ENCODE results near the gene ABHD2. TPM values are rescaled to one million over a fixed set of nuclear protein-coding genes. Genes with fewer than 3 reads are reported as not detected.
"Not testable (repeated sequence)": the region's sequence is repeated elsewhere in the genome, so short reads cannot be mapped to it uniquely, and the experiment has no call there.

Gene ABHD2
- total RNA-seq, 1 donor from 2014 or later = 48.2 TPM

DNA sequence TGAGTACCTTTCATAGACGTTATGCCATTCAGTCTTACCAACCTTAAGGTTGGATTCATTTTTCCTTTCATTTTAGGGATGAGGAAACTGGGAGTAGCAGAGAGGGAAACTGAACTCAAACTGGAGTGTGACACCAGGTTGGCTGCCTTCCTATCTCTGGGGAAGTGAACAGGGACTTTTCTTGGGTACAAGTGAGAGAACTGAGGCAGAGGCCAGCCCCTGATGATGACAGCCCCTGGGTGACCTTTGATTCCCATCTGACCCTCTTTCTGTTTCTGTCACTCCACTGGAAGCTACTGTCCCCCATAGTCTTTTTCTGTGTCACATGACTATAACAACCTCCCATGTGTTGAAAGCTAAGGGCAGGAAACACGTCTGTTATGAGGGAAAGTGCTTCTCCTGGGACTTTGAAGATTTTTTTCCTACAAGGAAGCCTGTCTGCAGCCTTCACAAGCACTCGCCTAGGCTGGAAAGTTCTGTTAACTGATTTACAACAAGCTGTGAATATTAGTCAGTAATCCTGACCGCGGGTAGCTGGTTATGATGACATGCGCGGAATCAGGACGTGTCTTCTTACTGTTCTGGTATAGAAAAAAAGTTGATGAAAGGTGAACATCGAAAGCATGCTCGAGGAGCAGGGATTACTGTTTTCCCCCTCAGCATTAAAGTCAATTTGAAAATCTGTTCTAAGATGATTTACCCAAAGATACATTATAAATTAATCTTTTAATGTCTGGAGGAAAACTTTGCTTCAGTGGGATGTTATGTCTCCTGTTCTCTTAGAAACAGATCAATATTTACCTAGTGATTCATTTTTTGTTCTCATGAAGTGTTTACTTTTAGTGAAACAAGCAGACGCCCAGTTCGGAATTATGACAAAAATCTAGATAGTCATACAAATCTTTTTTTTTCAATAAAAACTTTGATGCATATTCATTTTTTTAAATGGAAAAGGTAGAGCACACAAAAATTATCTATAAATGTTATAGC lies 31.5 kb downstream of the ABHD2 start:
- peak; percentile 61 to 72 for DNase-seq (ENCODE audit: low read depth in 2 of 2)

DNA sequence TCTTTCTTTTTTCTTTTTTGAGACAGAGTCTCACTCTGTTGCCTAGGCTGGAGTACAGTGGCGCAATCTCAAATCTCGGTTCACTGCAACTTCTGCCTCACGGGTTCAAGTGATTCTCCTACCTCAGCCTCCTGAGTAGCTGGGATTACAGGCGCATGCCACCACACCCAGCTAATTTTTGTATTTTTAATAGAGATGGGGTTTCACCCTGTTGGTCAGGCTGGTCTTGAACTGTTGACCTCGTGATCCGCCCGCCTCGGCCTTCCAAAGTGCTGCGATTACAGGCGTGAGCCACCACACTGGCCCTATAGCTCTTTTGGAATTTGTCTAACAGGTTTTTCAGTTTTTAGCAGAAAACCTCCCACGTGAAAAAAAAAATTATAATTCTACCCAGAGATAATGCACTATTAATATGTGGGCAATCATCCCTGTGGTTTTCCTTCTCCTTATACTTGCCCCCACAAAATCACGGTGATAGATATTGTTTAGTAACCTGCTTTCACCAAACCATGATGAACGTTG lies 32.3 kb downstream of the ABHD2 start:
- DNase-seq (ENCODE audit: low read depth in 2 of 2) = not testable (repeated sequence)

- no peak for DNase-seq (ENCODE audit: low read depth in 2 of 2)
Observed at GRCh38 chr15:89121414-89121813, 33.2 kb downstream of the ABHD2 start.

DNA sequence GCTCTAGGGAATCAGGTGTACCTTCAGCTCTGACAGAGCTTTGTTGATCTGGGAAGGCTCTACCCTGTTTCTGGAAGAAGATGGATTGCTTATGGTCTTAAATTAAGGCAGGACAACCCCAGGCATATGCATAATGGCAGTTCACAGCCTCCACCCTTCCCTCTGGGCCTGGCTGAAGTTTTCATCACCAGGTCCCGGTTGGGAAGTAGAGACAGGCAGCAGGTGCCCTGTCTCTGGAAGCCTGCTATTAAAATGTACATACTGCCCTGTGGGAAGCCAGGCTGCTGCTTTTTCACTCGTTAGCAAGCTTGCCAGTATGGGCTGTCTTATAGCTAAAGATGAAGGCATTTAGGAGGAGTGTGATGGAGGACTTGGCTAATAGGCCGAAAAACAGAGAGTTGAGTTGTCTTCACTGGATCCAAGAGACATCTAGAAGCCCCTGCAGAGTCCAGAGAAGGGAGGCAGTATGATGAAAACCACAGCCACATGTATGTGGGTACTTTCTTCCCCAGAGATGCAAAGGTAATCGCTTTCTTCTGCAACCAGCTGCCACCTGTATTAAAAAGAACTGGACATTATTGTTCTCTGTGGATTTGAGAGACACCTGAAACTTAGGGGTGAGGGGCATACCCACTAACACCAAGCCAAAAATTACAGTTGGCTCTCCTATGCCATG lies 34.4 kb downstream of the ABHD2 start:
- DNase-seq (ENCODE audit: low read depth in 2 of 2) = no peak

DNA sequence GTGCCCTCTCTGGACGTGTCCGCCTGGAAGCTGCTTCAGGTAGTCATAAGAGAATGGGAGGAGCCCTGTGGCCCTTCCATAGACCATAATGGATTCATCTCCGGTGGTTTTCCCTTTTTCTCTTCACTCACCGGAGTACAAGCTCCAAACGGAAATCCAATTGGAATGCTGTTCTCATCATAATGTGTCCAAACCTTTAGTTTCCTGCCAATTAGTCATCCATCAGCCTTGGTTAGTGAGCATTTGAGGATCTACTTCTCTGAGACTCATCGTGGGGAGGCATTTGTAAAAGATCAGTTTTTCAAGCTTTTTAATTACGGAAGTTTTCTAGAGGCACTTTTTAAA lies 34.9 kb downstream of the ABHD2 start:
- peak; percentile 79 to 85 for DNase-seq (ENCODE audit: low read depth in 2 of 2)

DNA sequence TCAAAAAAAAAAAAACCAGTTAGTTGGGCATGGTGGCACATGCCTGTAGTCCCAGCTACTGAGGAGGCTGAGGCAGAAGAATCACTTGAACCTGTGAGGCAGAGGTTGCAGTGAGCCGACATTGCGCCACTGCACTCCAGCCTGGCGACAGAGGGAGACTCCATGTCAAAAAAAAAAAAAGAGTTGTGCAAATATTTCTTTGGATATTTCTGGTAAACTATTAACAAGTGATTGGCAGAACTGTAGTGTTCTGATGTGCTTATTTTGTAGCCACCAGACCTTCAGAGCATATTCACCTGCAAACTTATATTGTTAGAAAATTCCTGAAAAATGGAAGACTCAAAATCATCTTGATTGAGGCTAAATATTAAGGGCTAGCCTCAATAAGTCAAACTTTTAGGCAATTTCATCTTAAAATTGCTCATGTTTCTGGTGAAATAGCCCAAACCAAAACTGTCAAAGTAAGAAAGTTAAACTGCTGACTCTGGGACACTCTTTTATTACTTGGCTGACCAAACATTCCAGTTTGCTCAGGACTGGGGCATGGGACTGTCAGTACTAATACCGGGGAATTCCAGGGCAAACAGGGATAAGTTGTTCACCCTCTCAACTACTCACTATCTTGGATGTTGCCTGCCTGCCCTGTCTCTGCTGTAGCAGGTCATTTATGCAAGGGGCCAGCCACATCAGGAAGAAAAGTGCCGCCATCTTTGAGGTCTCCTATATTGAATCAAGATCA lies 37.0 kb downstream of the ABHD2 start:
- DNase-seq (ENCODE audit: low read depth in 2 of 2) = no peak

DNA sequence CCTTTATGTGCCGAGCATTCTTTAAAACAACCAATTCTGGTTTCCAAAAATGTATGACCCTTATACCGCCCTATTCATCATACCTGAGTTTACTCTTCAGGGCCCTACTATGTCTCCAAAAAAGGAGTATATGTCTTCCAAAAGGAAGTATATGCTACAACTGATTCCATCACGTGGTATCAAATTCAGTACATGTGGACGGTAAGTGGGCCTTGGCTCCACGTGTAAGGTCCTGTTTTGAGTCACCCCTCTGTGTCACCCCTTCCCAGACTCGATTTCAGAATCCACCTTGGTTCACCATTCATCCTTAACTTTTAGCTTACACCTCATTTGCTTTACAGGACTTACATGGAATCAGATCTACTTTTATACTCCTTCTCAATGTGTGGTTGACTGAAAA lies 37.8 kb downstream of the ABHD2 start:
- no peak for DNase-seq (ENCODE audit: low read depth in 2 of 2)

DNA sequence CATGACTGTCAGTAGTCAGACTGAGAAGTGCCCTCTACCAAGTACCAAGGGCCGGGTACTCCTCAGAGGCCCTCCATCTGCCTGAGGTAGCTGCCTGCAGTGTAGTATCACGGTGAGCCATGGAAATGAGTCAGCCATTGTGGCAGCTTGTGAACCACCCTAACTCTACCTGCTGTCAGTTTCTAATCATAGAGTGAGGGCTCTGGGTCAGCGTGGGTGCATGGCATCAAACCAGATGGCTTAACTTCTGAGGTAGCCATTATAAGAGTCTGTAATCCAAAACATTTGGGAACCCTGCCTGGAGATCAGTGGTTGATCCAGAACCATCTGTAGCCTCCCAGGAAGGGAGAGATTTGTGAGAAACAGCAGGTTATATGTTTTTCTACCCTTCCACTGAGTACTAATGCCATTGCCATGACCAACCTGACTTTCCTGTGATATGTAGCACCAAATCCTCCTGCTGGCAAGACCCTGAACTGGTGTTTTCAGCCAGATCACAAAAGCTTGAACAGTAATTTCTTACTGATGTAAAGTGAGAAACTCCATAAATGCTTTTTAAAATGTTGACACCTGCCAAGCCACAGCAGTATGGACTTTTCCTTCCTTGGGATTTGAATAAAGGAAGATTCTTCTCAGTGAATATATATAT lies 38.9 kb downstream of the ABHD2 start:
- DNase-seq (ENCODE audit: low read depth in 2 of 2) = no peak

DNA sequence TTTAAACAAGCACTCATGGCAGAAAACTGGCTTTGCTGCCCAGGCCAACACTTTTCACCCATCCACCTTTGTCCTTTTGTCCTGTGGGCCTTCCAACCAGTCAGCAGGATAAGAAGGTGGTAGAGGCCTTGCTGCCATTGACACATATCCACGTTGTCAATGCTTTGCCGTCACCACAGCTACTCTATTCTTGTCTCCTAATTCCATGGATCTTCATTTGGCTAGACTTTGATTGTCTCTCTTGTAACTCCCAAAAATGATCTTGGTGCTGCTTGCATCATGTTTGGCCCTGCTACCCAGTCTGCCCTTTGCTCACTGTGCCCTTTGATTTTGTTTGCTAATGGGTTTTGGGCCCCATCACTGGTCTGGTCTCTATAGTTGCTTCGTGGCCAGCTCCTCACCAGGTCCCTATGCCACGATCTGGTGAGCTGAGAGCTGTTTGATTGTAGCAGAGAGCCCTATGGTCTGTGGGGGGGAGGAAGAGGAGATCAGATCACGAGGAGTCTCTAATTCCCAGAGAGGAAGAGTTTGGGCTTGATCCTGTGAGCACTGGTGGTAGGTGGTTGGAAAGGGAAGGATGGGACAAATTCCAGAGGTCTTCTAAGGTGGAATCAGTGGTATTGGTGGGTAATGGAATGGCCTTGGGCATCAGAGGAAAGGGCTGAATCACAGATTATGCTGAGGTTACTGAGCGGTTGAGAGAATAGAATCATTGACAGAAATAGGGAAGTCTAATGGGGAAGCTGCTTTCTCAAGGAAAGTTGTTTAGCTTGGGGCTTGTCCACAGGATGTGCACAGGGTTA lies 40.3 kb downstream of the ABHD2 start:
- DNase-seq (ENCODE audit: low read depth in 2 of 2) = no peak

- peak; percentile 39 to 64 for DNase-seq (ENCODE audit: low read depth in 2 of 2)
Observed at GRCh38 chr15:89129123-89129815, 41.0 kb downstream of the ABHD2 start.

DNA sequence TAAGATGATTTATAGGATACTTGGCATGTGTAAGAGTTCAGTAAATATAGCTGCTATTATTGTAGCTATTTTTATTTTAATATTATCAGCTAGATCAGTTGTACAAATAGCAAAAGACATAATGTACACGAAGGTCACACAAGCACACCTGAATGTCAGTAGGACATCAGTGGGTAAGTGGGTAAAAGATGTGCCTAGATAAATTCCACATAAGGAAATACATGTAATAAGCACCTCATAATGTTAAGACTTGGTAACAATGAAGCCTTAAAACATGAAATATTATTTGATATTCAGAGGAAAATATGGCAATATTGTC lies 41.5 kb downstream of the ABHD2 start:
- no peak for DNase-seq (ENCODE audit: low read depth in 2 of 2)

DNA sequence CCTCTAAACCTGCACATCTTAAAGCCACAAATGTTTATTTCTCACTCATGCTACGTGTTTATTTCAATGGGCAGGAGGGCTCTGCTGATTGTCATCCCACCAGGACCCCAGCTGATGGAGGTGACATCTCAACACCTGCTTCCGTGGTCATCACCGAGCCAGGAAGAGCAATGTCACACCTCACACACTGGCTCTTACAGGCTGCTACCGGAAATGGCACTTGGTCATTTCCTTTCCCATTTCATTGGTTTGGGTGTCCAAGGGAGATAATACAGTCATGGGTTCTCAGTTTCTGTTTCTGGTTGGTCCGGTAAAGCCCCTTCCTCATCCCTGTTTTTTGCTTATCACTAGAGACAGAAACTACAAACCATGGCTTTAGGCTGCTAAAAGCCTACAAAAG lies 41.9 kb downstream of the ABHD2 start:
- peak; percentile 80 to 92 for DNase-seq (ENCODE audit: low read depth in 2 of 2)

DNA sequence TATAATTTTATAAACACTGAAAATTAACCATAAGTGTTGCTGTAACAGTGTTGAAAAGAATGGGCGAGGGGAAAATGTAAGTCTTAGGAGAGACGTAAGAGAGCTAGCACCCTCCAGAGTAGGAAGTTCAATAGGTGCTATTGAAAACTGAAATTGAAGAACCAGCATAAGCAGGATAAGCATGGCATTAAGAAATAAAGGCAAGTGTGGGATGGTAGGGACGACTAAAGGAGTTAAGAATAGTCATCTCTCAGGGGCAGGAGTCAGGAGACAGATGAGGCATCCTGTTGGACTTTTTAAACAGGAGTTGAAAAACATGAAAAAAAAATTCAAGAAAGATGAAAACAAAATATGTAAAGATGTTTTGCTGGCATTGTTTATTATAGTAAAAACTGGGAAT lies 43.5 kb downstream of the ABHD2 start:
- no peak for DNase-seq (ENCODE audit: low read depth in 2 of 2)

DNA sequence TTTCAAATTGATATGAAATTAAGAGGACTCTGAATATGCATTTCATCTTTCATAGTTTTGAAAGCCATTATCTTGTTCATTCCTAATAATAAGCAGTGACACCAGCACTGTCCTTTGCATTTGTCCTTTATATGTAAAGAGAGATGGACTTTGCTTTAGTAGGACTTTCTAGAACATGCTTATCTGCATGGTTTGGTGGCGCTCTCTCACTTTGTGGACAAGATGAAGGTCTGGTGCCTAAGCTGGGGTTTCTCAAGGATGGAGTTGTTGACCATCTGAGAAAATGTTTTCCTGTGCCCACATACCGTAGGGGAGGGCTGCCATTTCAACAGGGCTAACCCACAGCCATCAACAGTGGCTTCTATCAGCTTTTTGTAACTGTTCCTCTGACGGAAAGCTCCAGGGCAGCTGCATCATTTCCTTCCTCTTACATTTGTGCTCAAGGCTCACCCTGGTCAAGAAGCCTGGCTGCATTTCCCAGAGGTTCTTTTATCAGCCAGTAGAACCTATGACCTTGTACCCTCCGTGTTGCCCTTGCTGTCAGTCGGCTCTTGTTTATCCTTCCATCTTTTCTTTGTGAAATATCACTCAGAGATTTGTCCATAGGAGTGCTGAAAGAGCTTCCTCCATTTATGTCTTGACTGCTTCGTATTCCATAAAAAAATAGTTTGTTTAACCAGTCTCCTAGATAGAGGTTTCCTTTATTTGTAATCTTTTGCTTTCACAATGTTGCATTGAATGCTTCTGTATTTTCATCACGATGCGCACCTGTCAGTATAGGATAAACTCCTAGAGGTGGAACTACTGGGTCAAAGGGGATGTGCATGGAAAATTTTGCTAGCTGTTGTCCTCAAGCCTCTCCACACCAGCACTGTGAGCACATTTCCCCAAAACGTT lies 44.6 kb downstream of the ABHD2 start:
- DNase-seq (ENCODE audit: low read depth in 2 of 2) = peak; percentile 75 to 88

GRCh38 chr15:89135387-89136077 lies 47.3 kb downstream of the ABHD2 start:
- not testable (repeated sequence) for DNase-seq (ENCODE audit: low read depth in 2 of 2)

GRCh38 chr15:89136078-89136806 lies 48.0 kb downstream of the ABHD2 start:
- DNase-seq (ENCODE audit: low read depth in 2 of 2) = no peak

Measured in lung microvascular endothelial cell (primary cell).